GM18502 (cell line): ENCODE data around the gene RPS6KL1.

ENCODE experiments used
- ATAC-seq: cut with Tn5 transposase; IDR thresholded peaks from one replicate; pipeline ENCODE4 v1.9.1; 2021; ENCODE audit warnings: mild to moderate bottlenecking; ENCODE audit not compliant: unreplicated experiment, poor library complexity

Gene RPS6KL1

GRCh38 chr14:74922752-74923401, at the start of gene RPS6KL1:
RPS6KL1 (minus strand) TSS chr14:74923260; CDS start chr14:74921541, 1,719 bp downstream.
- peak; percentile 90 for ATAC-seq

GRCh38 chr14:74968811-74969210, 45.8 kb upstream of the RPS6KL1 start:
- no peak for ATAC-seq

- no peak for ATAC-seq
Observed at GRCh38 chr14:74965486-74966153, 42.6 kb upstream of the RPS6KL1 start.

- no peak for ATAC-seq
Observed at GRCh38 chr14:74964787-74965485, 41.9 kb upstream of the RPS6KL1 start.

- no peak for ATAC-seq
Observed at GRCh38 chr14:74963705-74964271, 40.7 kb upstream of the RPS6KL1 start.

GRCh38 chr14:74963178-74963704, 40.2 kb upstream of the RPS6KL1 start:
- no peak for ATAC-seq

GRCh38 chr14:74962493-74962892, 39.4 kb upstream of the RPS6KL1 start:
- no peak for ATAC-seq

GRCh38 chr14:74962046-74962445, 39.0 kb upstream of the RPS6KL1 start:
- no peak for ATAC-seq

- ATAC-seq: no peak
Observed at GRCh38 chr14:74961238-74961911, 38.3 kb upstream of the RPS6KL1 start.

- no peak for ATAC-seq
Observed at GRCh38 chr14:74960736-74961135, 37.7 kb upstream of the RPS6KL1 start.

GRCh38 chr14:74959596-74960180, 36.6 kb upstream of the RPS6KL1 start:
- no peak for ATAC-seq

GRCh38 chr14:74956280-74957072, 33.4 kb upstream of the RPS6KL1 start:
- ATAC-seq: no peak

- ATAC-seq: no peak
Observed at GRCh38 chr14:74956027-74956279, 32.9 kb upstream of the RPS6KL1 start.

GRCh38 chr14:74955229-74956026, 32.4 kb upstream of the RPS6KL1 start, which contains the start of gene PGF:
PGF (minus strand) TSS chr14:74955597; CDS start chr14:74955242, 355 bp downstream.
- ATAC-seq: no peak

GRCh38 chr14:74954947-74955228, 31.8 kb upstream of the RPS6KL1 start:
- ATAC-seq: no peak

GRCh38 chr14:74954232-74954946, 31.3 kb upstream of the RPS6KL1 start:
- no peak for ATAC-seq

GRCh38 chr14:74953686-74954085, 30.6 kb upstream of the RPS6KL1 start:
- no peak for ATAC-seq
